SK-N-SH treated with all-trans-retinoic acid at 6 μM for 48 hours (cell line): ENCODE results near the gene CLTB.

Experiments used
- ARNTL ChIP-seq: fragments of 450-650 bp; formaldehyde crosslinking; IDR thresholded peaks from 2 replicates; pipeline ENCODE4 v1.5.0; 2020; ENCODE audit warnings: low read depth, mild to moderate bottlenecking, moderate library complexity, borderline replicate concordance
- ESRRG ChIP-seq: fragments of 250-450 bp; sonication (Bioruptor Pico); IDR thresholded peaks from 2 replicates; pipeline ENCODE4 v1.6.1; 2021; ENCODE audit warnings: mild to moderate bottlenecking
- GLIS3 ChIP-seq: fragments of 250-450 bp; sonication (Bioruptor Pico); IDR thresholded peaks from 2 replicates; pipeline ENCODE4 v1.5.0; 2020; ENCODE audit warnings: mild to moderate bottlenecking, moderate library complexity
- PATZ1 ChIP-seq: fragments of 250-450 bp; sonication (Bioruptor Pico); IDR thresholded peaks from 2 replicates; pipeline ENCODE4 v1.8.0; 2020; ENCODE audit warnings: mild to moderate bottlenecking, moderate library complexity, borderline replicate concordance
- PPARA ChIP-seq: fragments of 250-450 bp; sonication (Bioruptor Pico); IDR thresholded peaks from 2 replicates; pipeline ENCODE4 v1.5.0; 2020; ENCODE audit warnings: mild to moderate bottlenecking, borderline replicate concordance
- RARB ChIP-seq: fragments of 250-450 bp; sonication (Bioruptor Pico); IDR thresholded peaks from 2 replicates; pipeline ENCODE4 v1.8.0; 2021; ENCODE audit warnings: mild to moderate bottlenecking, moderate library complexity
- SNAI2 ChIP-seq: fragments of 250-450 bp; sonication (Bioruptor Pico); IDR thresholded peaks from 2 replicates; pipeline ENCODE4 v1.5.0; 2020; ENCODE audit warnings: mild to moderate bottlenecking, moderate library complexity
- TSHZ2 ChIP-seq: fragments of 250-450 bp; sonication (Bioruptor Pico); IDR thresholded peaks from 2 replicates; pipeline ENCODE4 v1.5.0; 2020; ENCODE audit warnings: mild to moderate bottlenecking, moderate library complexity
- ZC3H10 ChIP-seq: fragments of 250-450 bp; sonication (Bioruptor Pico); IDR thresholded peaks from 2 replicates; pipeline ENCODE4 v1.5.1; 2021; ENCODE audit warnings: mild to moderate bottlenecking, moderate library complexity
- ZFP3 ChIP-seq: fragments of 250-450 bp; sonication (Bioruptor Pico); IDR thresholded peaks from 2 replicates; pipeline ENCODE4 v1.5.0; 2020; ENCODE audit warnings: mild to moderate bottlenecking, moderate library complexity
- ZFP30 ChIP-seq: fragments of 450-650 bp; formaldehyde crosslinking; IDR thresholded peaks from 2 replicates; pipeline ENCODE4 v1.5.0; 2022; ENCODE audit warnings: mild to moderate bottlenecking, moderate library complexity
- ZNF8 ChIP-seq: fragments of 450-650 bp; formaldehyde crosslinking; IDR thresholded peaks from 2 replicates; pipeline ENCODE4 v1.5.0; 2020; ENCODE audit warnings: mild to moderate bottlenecking, moderate library complexity

- no peak for TF ChIP-seq RARB (CRISPR knock-in tag)
- no peak for TF ChIP-seq TSHZ2 (CRISPR knock-in tag)
- TF ChIP-seq GLIS3 (CRISPR knock-in tag) = no peak
- no peak for TF ChIP-seq ZFP30 (CRISPR knock-in tag)
- TF ChIP-seq ZNF8 (CRISPR knock-in tag) = no peak
- no peak for TF ChIP-seq ZC3H10 (CRISPR knock-in tag)
- no peak for TF ChIP-seq ESRRG (CRISPR knock-in tag)
- TF ChIP-seq ZFP3 (CRISPR knock-in tag) = no peak
- no peak for TF ChIP-seq PATZ1
- TF ChIP-seq PPARA (CRISPR knock-in tag) = no peak
- TF ChIP-seq ARNTL (CRISPR knock-in tag) = no peak
- TF ChIP-seq SNAI2 (CRISPR knock-in tag) = no peak
Measured at GRCh38 chr5:176413255-176413565, 3.1 kb downstream of the CLTB start.
